Measurements from ENCODE around the gene ZBTB16.

The ZBTB16 gene

GRCh38 chr11:114109206-114110090, 49.9 kb downstream of the ZBTB16 start:
- no peak for DNase-seq

- DNase-seq, result no peak
Observed at GRCh38 chr11:114110123-114110522, 50.6 kb downstream of the ZBTB16 start.

GRCh38 chr11:114110952-114111947, 51.7 kb downstream of the ZBTB16 start:
- DNase-seq, result peak; percentile 54

GRCh38 chr11:114115451-114115928, 56.0 kb downstream of the ZBTB16 start:
- no peak for DNase-seq

- DNase-seq, result no peak
Observed at GRCh38 chr11:114116357-114116756, 56.8 kb downstream of the ZBTB16 start.

GRCh38 chr11:114116800-114117199, 57.3 kb downstream of the ZBTB16 start:
- DNase-seq, result no peak

- DNase-seq, result no peak
Observed at GRCh38 chr11:114120606-114121005, 61.1 kb downstream of the ZBTB16 start.

- no peak for DNase-seq
Observed at GRCh38 chr11:114121138-114121537, 61.6 kb downstream of the ZBTB16 start.

GRCh38 chr11:114121804-114122504, 62.4 kb downstream of the ZBTB16 start:
- no peak for DNase-seq

GRCh38 chr11:114122686-114123085, 63.2 kb downstream of the ZBTB16 start:
- DNase-seq, result no peak

GRCh38 chr11:114123692-114124330, 64.3 kb downstream of the ZBTB16 start:
- no peak for DNase-seq

- no peak for DNase-seq
Observed at GRCh38 chr11:114124601-114125144, 65.2 kb downstream of the ZBTB16 start.

GRCh38 chr11:114125531-114125930, 66.0 kb downstream of the ZBTB16 start:
- DNase-seq, result no peak

GRCh38 chr11:114125959-114126358, 66.4 kb downstream of the ZBTB16 start:
- DNase-seq, result no peak

- DNase-seq, result no peak
Observed at GRCh38 chr11:114128399-114128798, 68.9 kb downstream of the ZBTB16 start.

- no peak for DNase-seq
Observed at GRCh38 chr11:114129142-114129541, 69.6 kb downstream of the ZBTB16 start.

GRCh38 chr11:114129699-114130098, 70.2 kb downstream of the ZBTB16 start:
- no peak for DNase-seq

GRCh38 chr11:114130115-114130576, 70.6 kb downstream of the ZBTB16 start:
- DNase-seq, result no peak

GRCh38 chr11:114130629-114131277, 71.2 kb downstream of the ZBTB16 start:
- no peak for DNase-seq

GRCh38 chr11:114131461-114131864, 72.0 kb downstream of the ZBTB16 start:
- peak; percentile 80 for DNase-seq

GRCh38 chr11:114132417-114132816, 72.9 kb downstream of the ZBTB16 start:
- no peak for DNase-seq

Data from midbrain (tissue), 1 donor.